Tibial artery (tissue), 4 donors: Measurements from ENCODE around the gene PDZD4.

Experiments used
- DNase-seq, 2 donors: peaks; one replicate each; pipeline ENCODE4 v3.0.0-alpha.2; 2019
- H3K27ac ChIP-seq, 2 donors: fragments of 200-600 bp; sonication (generic) in 1 of 2; 1 replicate in 1 of 2; 2 replicates in 1 of 2; pipeline ENCODE4 v1.5.1; 2018 to 2019; ENCODE audit warnings: mild to moderate bottlenecking in 1 of 2
- H3K27me3 ChIP-seq, 2 donors: fragments of 200-600 bp; sonication (generic) in 1 of 2; one replicate each; pipeline versions ENCODE4 v1.5.1 to v1.6.0; 2016 to 2019
- H3K36me3 ChIP-seq, 3 donors: fragments of 200-600 bp; sonication (generic) in 2 of 3; one replicate each; pipeline ENCODE4 v1.5.1; 2016 to 2019; ENCODE audit warnings: mild to moderate bottlenecking in 2 of 3
- H3K4me1 ChIP-seq, 4 donors: fragments of 200-600 bp; sonication (generic) in 2 of 4; 1 replicate in 3 of 4; 2 replicates in 1 of 4; pipeline ENCODE4 v1.5.1; 2016 to 2019
- H3K4me3 ChIP-seq, 2 donors: fragments of 200-600 bp; sonication (generic) in 1 of 2; 1 replicate in 1 of 2; 2 replicates in 1 of 2; pipeline ENCODE4 v1.5.1; 2018 to 2019; ENCODE audit warnings: mild to moderate bottlenecking in 2 of 2
- H3K9me3 ChIP-seq, 3 donors: fragments of 200-600 bp; sonication (generic) in 1 of 3; one replicate each; pipeline ENCODE4 v1.5.1; 2016 to 2019
- intact Hi-C: fragments of 100-400 bp; cut with DNase I; formaldehyde crosslinking; loops from one replicate; pipeline ENCODE4 v1.15.0; 2023; ENCODE audit warnings: low total_unique reads
- TF ChIP-seq, protein P1 (sequence below), 2 experiments: fragments of 200-600 bp in 1 of 2; fragments of 450-650 bp in 1 of 2; IDR thresholded peaks; one replicate each; pipeline ENCODE4 v1.5.1; 2017 to 2019; ENCODE audit warnings: antibody characterized with exemption in 2 of 2, mild to moderate bottlenecking in 1 of 2, moderate library complexity in 1 of 2

The PDZD4 gene

DNA sequence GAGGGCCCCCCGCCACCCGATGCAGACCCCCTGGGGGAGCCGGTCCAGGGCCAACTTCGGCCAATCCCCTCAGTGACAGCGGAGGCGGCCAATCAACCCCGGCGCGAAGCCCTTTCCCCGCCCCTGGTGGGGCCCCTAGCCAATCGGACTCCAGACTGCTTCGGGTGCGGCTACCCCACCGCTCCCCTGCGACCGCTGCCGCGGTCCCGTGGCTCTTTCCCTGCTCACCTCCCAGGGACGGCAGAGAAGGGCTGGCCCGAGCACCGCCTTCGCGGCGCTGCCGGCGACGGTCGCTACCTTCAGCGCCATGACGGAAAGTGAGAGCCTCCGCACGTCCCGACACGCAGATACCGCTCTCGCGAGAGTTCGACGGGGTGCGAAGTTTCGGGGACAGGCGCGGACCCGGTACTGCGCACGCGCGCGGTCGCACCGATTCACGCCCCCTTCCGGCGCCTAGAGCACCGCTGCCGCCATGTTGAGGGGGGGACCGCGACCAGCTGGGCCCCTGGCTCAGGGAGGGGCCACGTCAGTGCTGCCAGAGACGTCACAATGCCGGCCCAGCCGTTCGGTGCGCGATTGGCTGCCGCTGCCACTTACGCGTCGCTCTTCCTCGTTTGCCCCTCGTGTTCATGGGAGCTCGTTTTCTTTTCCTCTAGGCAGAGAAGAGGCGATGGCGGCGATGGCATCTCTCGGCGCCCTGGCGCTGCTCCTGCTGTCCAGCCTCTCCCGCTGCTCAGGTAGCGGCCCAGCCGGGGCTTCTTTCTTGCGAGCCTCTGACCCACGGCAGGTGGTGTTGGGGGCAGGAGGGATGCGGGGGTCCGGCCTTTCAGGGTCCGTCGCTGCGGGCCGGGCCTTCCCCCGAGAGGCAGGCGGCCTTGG is 36.1 kb downstream of the PDZD4 start, which contains the start of the genes IDH3G and SSR4:
Gene IDH3G (minus strand): TSS at position 358 of the 879 bp plus-strand sequence. CDS start 49 bp downstream, at position 309.
Gene SSR4 (plus strand): TSS at position 651 of the 879 bp plus-strand sequence. CDS start 20 bp downstream, at position 671.
- peaks cover 0 to 34% (median 22%) of the 10 kb centered on the region in 4 donors for H3K4me1 ChIP-seq
- H3K9me3 ChIP-seq, result peaks cover 0 to 13% (median 12%) of the 10 kb centered on the region in 3 donors
- TF ChIP-seq, protein P1, sequence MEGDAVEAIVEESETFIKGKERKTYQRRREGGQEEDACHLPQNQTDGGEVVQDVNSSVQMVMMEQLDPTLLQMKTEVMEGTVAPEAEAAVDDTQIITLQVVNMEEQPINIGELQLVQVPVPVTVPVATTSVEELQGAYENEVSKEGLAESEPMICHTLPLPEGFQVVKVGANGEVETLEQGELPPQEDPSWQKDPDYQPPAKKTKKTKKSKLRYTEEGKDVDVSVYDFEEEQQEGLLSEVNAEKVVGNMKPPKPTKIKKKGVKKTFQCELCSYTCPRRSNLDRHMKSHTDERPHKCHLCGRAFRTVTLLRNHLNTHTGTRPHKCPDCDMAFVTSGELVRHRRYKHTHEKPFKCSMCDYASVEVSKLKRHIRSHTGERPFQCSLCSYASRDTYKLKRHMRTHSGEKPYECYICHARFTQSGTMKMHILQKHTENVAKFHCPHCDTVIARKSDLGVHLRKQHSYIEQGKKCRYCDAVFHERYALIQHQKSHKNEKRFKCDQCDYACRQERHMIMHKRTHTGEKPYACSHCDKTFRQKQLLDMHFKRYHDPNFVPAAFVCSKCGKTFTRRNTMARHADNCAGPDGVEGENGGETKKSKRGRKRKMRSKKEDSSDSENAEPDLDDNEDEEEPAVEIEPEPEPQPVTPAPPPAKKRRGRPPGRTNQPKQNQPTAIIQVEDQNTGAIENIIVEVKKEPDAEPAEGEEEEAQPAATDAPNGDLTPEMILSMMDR (IDR thresholded peaks at IDR 0.05), result no peak
- peaks cover 4 to 39% (median 29%) of the 10 kb centered on the region in 3 donors for H3K36me3 ChIP-seq
- peak within 1 kb of the TSS; percentile 66 to 81 for H3K4me3 ChIP-seq
- H3K27ac ChIP-seq, result peak within 1 kb of the TSS; percentile 90 to 93
- intact Hi-C loops, result no loop called here
- H3K27me3 ChIP-seq, result no peaks in the 10 kb centered on the region
- peak; percentile 88 to 96 for DNase-seq

DNA sequence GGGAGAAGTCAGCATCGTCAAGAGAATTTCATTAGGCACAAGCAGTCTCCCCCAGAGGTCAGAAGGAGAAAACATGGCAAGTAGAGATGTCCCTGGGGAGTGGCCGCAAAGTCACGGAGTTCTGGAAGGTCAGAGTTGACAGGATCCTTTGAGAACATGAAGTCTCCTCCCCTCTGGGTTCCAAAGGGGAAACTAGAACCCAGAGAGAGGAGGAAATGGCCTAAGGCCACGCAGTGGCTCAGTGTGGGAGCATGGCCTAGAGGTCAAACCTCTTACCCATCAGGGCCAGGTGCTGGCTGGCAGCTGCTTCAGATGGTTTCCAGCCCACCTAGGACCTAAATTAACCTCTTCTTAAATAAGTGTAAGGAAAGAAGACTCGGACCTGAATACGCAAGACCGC is 37.1 kb downstream of the PDZD4 start:
- H3K9me3 ChIP-seq, result peaks cover 0 to 13% (median 12%) of the 10 kb centered on the region in 3 donors
- no peaks in the 10 kb centered on the region for H3K27me3 ChIP-seq
- H3K36me3 ChIP-seq, result peaks cover 3 to 38% (median 25%) of the 10 kb centered on the region in 3 donors
- H3K4me1 ChIP-seq, result peaks cover 0 to 31% (median 20%) of the 10 kb centered on the region in 4 donors
- DNase-seq, result no peak
- peak overlapping the region; percentile 90 to 93 for H3K27ac ChIP-seq
- intact Hi-C loops, result no loop called here
- TF ChIP-seq, protein P1 (IDR thresholded peaks at IDR 0.05), result no peak
- H3K4me3 ChIP-seq, result peak overlapping the region; percentile 66 to 81

- H3K27me3 ChIP-seq, result no peaks in the 10 kb centered on the region
- peaks cover 0 to 31% (median 20%) of the 10 kb centered on the region in 4 donors for H3K4me1 ChIP-seq
- peaks cover 0 to 12% (median 8%) of the 10 kb centered on the region in 3 donors for H3K9me3 ChIP-seq
- H3K4me3 ChIP-seq, result no peak overlapping the region
- peaks cover 0 to 38% (median 22%) of the 10 kb centered on the region in 3 donors for H3K36me3 ChIP-seq
- TF ChIP-seq, protein P1 (IDR thresholded peaks at IDR 0.05), result no peak
- intact Hi-C loops, result no loop called here
- DNase-seq, result no peak
- no peak overlapping the region for H3K27ac ChIP-seq
Measured at GRCh38 chrX:153792368-153792767, 38.0 kb downstream of the PDZD4 start.

DNA sequence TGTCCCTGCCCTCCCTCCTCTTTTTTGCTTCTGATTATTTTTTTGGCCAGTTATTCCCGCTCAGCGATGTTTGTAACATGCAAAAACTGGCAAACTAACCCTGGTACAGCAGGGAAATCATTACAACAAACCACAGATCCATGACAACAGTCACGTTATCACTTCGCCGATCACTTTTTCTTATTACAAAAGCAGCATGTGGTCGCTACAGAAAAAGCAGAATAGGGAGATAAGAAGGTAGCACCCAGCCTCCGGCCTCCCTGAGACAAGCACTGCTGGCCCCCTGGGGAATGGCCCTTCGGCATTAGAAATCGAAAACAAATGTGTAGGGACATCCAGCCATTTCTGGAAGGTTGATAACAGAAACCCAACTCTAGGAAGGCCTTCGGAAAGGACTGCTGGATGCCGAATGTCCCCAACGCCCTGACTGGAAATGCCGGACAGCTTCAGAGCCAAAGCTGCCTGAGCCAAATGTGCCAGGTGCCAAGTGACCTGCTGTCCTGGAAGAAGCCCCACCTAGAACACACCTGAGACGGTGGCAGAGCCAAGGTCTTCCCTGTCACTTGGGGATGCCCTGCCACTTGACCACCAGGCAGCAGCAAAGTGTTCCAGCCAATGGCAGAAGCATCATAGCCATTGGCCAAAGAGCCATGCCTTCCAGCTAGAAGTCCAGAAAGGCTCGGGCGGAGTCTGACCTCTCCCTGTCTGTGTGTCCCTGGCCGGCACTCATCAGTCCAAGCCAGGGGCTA is 39.1 kb downstream of the PDZD4 start:
- no peak for DNase-seq
- intact Hi-C loops, result no loop called here
- Histone ChIP-seq H3K4me1 (peaks cover 0 to 24% (median 18%) of the 10 kb centered on the region in 4 donors), H3K27ac (no peak overlapping the region), H3K27me3 (no peaks in the 10 kb centered on the region), H3K36me3 (peaks cover 0 to 41% (median 28%) of the 10 kb centered on the region in 3 donors), H3K9me3 (peaks cover 0 to 8% (median 4%) of the 10 kb centered on the region in 3 donors), H3K4me3 (no peak overlapping the region)
- TF ChIP-seq, protein P1 (IDR thresholded peaks at IDR 0.05), result no peak

GRCh38 chrX:153789654-153790053 is 40.7 kb downstream of the PDZD4 start:
- peaks cover 0 to 57% (median 43%) of the 10 kb centered on the region in 3 donors for H3K36me3 ChIP-seq
- H3K9me3 ChIP-seq, result peaks cover 0 to 8% (median 4%) of the 10 kb centered on the region in 3 donors
- no peak overlapping the region for H3K4me3 ChIP-seq
- intact Hi-C loops, result no loop called here
- DNase-seq, result no peak
- no peaks in the 10 kb centered on the region for H3K27me3 ChIP-seq
- H3K4me1 ChIP-seq, result peaks cover 0 to 13% (median 9%) of the 10 kb centered on the region in 4 donors
- TF ChIP-seq, protein P1 (IDR thresholded peaks at IDR 0.05), result no peak
- H3K27ac ChIP-seq, result no peak overlapping the region
